GM12891 (cell line): ENCODE results near the gene TCN2.

Experiments used
- DNase-seq: peaks from one replicate; pipeline ENCODE4 v3.0.0; 2011; ENCODE audit warnings: low spot score; ENCODE audit not compliant: insufficient read length
- FAIRE-seq: peaks from 2 replicates; lab custom pipeline; 2011; peaks lifted over from hg19 to GRCh38; lab: Jason Lieb, UNC
- PAX5 ChIP-seq: IDR thresholded peaks from 2 replicates; pipeline ENCODE4 v1.6.1; 2011; ENCODE audit warnings: low read length, moderate library complexity, mild to moderate bottlenecking; ENCODE audit not compliant: insufficient read depth, severe bottlenecking
- POLR2A ChIP-seq: IDR thresholded peaks from 2 replicates; pipeline ENCODE4 v1.6.1; 2011; ENCODE audit warnings: low read depth, low read length, control low read depth
- POLR2AphosphoS5 ChIP-seq: IDR thresholded peaks from 2 replicates; pipeline ENCODE4 v1.6.1; 2011; ENCODE audit warnings: low read depth, low read length, control low read depth
- POU2F2 ChIP-seq: IDR thresholded peaks from 2 replicates; pipeline ENCODE4 v1.6.1; 2011; ENCODE audit warnings: low read depth, mild to moderate bottlenecking, control low read depth, low read length, moderate library complexity
- SPI1 ChIP-seq: IDR thresholded peaks from 2 replicates; pipeline ENCODE4 v1.6.1; 2011; ENCODE audit warnings: low read depth, low read length, control low read depth
- TAF1 ChIP-seq: IDR thresholded peaks from 2 replicates; pipeline ENCODE4 v1.6.1; 2011; ENCODE audit warnings: low read depth, low read length, control low read depth

TCN2 gene

GRCh38 chr22:30643055-30643875 lies 36.3 kb downstream of the TCN2 start:
- no peak for FAIRE-seq

GRCh38 chr22:30646518-30647160 lies 39.7 kb downstream of the TCN2 start:
- TF ChIP-seq SPI1 (no peak), POLR2A (no peak), POU2F2 (no peak), PAX5 (no peak), POLR2AphosphoS5 (no peak), TAF1 (no peak)
- DNase-seq (no peak), FAIRE-seq (no peak)

More at GRCh38 chr22:30643055-30643875, 36.3 kb downstream of the TCN2 start:
- TF ChIP-seq TAF1 (no peak), POU2F2 (no peak), SPI1 (no peak)
- DNase-seq: no peak

- no peak for DNase-seq
- FAIRE-seq: no peak
- no peak for TF ChIP-seq POU2F2
- TF ChIP-seq POLR2AphosphoS5: no peak
- no peak for TF ChIP-seq SPI1
Measured at GRCh38 chr22:30647536-30647935, 40.6 kb downstream of the TCN2 start.

- FAIRE-seq (no peak), DNase-seq (no peak)
- TF ChIP-seq SPI1 (no peak), TAF1 (no peak), POLR2A (no peak), POLR2AphosphoS5 (no peak)
Measured at GRCh38 chr22:30648825-30649224, 41.9 kb downstream of the TCN2 start.

- DNase-seq (peak; percentile 77), FAIRE-seq (peak; percentile 77)
- no peak for TF ChIP-seq POU2F2
- no peak for TF ChIP-seq POLR2AphosphoS5
- TF ChIP-seq TAF1: no peak
- TF ChIP-seq SPI1: peak; percentile 87
- no peak for TF ChIP-seq POLR2A
- TF ChIP-seq PAX5: no peak
Measured at GRCh38 chr22:30649430-30650007, 42.5 kb downstream of the TCN2 start.

- FAIRE-seq (no peak), DNase-seq (no peak)
- TF ChIP-seq POLR2A (no peak), POLR2AphosphoS5 (no peak), PAX5 (no peak), SPI1 (no peak), POU2F2 (no peak), TAF1 (no peak)
Measured at GRCh38 chr22:30650508-30651116, 43.6 kb downstream of the TCN2 start.

- FAIRE-seq: no peak
- no peak for DNase-seq
- TF ChIP-seq TAF1: no peak
- no peak for TF ChIP-seq POLR2A
- no peak for TF ChIP-seq PAX5
- TF ChIP-seq SPI1: no peak
- TF ChIP-seq POU2F2: no peak
- no peak for TF ChIP-seq POLR2AphosphoS5
Measured at GRCh38 chr22:30652852-30653251, 45.9 kb downstream of the TCN2 start.

GRCh38 chr22:30654361-30654760 lies 47.4 kb downstream of the TCN2 start:
- TF ChIP-seq TAF1 (no peak), POLR2A (no peak)
- FAIRE-seq (no peak), DNase-seq (no peak)

GRCh38 chr22:30655532-30655931 lies 48.6 kb downstream of the TCN2 start:
- FAIRE-seq (no peak), DNase-seq (no peak)
- no peak for TF ChIP-seq POU2F2
- TF ChIP-seq PAX5: no peak
- TF ChIP-seq POLR2AphosphoS5: no peak
- no peak for TF ChIP-seq TAF1
- TF ChIP-seq SPI1: no peak
- TF ChIP-seq POLR2A: no peak

GRCh38 chr22:30662040-30662439 lies 55.1 kb downstream of the TCN2 start:
- DNase-seq (no peak), FAIRE-seq (no peak)
- no peak for TF ChIP-seq PAX5
- no peak for TF ChIP-seq POLR2A
